ENCODE data around the gene LRRN4CL.

The LRRN4CL gene

GRCh38 chr11:62716206-62716605 lies 26.9 kb upstream of the LRRN4CL start:
- no peak overlapping the region for H3K4me3 ChIP-seq (replicated peaks; ENCODE audit: low read depth, low read length)
- no peak for DNase-seq (ENCODE audit: low read depth)
- TF ChIP-seq CTCF (IDR thresholded peaks at IDR 0.05; ENCODE audit: low read length, missing control alignments) = no peak

- no peak for TF ChIP-seq CTCF (IDR thresholded peaks at IDR 0.05; ENCODE audit: low read length, missing control alignments)
- DNase-seq (ENCODE audit: low read depth) = no peak
- H3K4me3 ChIP-seq (replicated peaks; ENCODE audit: low read depth, low read length) = no peak overlapping the region
These were observed 26.1 kb upstream of the LRRN4CL start for GRCh38 chr11:62715150-62716130.

GRCh38 chr11:62713343-62713742 lies 24.0 kb upstream of the LRRN4CL start:
- TF ChIP-seq CTCF (IDR thresholded peaks at IDR 0.05; ENCODE audit: low read length, missing control alignments) = no peak
- no peak for DNase-seq (ENCODE audit: low read depth)
- no peak overlapping the region for H3K4me3 ChIP-seq (replicated peaks; ENCODE audit: low read depth, low read length)

- DNase-seq (ENCODE audit: low read depth) = no peak
- H3K4me3 ChIP-seq (replicated peaks; ENCODE audit: low read depth, low read length) = no peak overlapping the region
- no peak for TF ChIP-seq CTCF (IDR thresholded peaks at IDR 0.05; ENCODE audit: low read length, missing control alignments)
These were observed 23.5 kb upstream of the LRRN4CL start for GRCh38 chr11:62712861-62713260.

- no peak for DNase-seq (ENCODE audit: low read depth)
- TF ChIP-seq CTCF (IDR thresholded peaks at IDR 0.05; ENCODE audit: low read length, missing control alignments) = no peak
- no peak overlapping the region for H3K4me3 ChIP-seq (replicated peaks; ENCODE audit: low read depth, low read length)
These were observed 23.0 kb upstream of the LRRN4CL start for GRCh38 chr11:62712276-62712812.

- no peak for TF ChIP-seq CTCF (IDR thresholded peaks at IDR 0.05; ENCODE audit: low read length, missing control alignments)
- H3K4me3 ChIP-seq (replicated peaks; ENCODE audit: low read depth, low read length) = peak overlapping the region; percentile 58
- DNase-seq (ENCODE audit: low read depth) = peak; percentile 31
These were observed 20.6 kb upstream of the LRRN4CL start for GRCh38 chr11:62710001-62710345.
